K562 (cell line): Measurements from ENCODE around the gene CD47. TPM values are rescaled to one million over a fixed set of nuclear protein-coding genes. Genes with fewer than 3 reads are reported as not detected.

Experiments
- CAMTA2 ChIP-seq: fragments of 250-450 bp; sonication (Bioruptor Pico); conservative IDR thresholded peaks from 2 replicates; pipeline ENCODE4 v1.5.1; 2022
- FOXK2 ChIP-seq, 2 experiments: fragments of 450-650 bp; IDR thresholded peaks in 1 of 2; conservative IDR thresholded peaks in 1 of 2; 2 replicates each; pipeline ENCODE4 v1.6.1; 2016; ENCODE audit warnings: low read depth in 2 of 2, mild to moderate bottlenecking in 1 of 2
- GABPB2 ChIP-seq: fragments of 250-450 bp; sonication (Bioruptor Pico); conservative IDR thresholded peaks from 2 replicates; pipeline ENCODE4 v1.5.1; 2021; ENCODE audit warnings: mild to moderate bottlenecking
- KDM4B ChIP-seq, 2 experiments: fragments of 450-650 bp in 1 of 2; sonication (generic) in 1 of 2; IDR thresholded peaks; 2 replicates each; pipeline ENCODE4 v1.6.1; 2016 to 2017; ENCODE audit warnings: borderline replicate concordance in 2 of 2, antibody characterized with exemption in 1 of 2, low read depth in 1 of 2, mild to moderate bottlenecking in 1 of 2
- PBX2 ChIP-seq, 2 experiments: IDR thresholded peaks in 1 of 2; conservative IDR thresholded peaks in 1 of 2; 2 replicates each; pipeline ENCODE4 v1.6.1; 2016; ENCODE audit warnings: low read depth in 2 of 2, mild to moderate bottlenecking in 1 of 2, missing compliant biosample characterization in 1 of 2, missing genetic modification characterization in 1 of 2, moderate library complexity in 1 of 2
- POU5F1 ChIP-seq: fragments of 150-350 bp; IDR thresholded peaks from 2 replicates; pipeline ENCODE4 v1.6.1; 2014; ENCODE audit warnings: borderline replicate concordance, low read length, low read depth, mild to moderate bottlenecking; ENCODE audit not compliant: partially characterized antibody
- REST ChIP-seq, 2 experiments: fragments of 450-650 bp; formaldehyde crosslinking in 1 of 2; IDR thresholded peaks; 2 replicates each; pipeline versions ENCODE4 v1.4.0 to v1.6.1; 2014 to 2020; ENCODE audit warnings: mild to moderate bottlenecking in 2 of 2, borderline replicate concordance in 1 of 2, low read depth in 1 of 2
- SP2 ChIP-seq: IDR thresholded peaks from 2 replicates; pipeline ENCODE4 v1.6.1; 2011; ENCODE audit warnings: mild to moderate bottlenecking, low read depth, low read length, moderate library complexity; ENCODE audit not compliant: poor library complexity, severe bottlenecking; ENCODE audit errors: extremely low read depth
- ZBTB1 ChIP-seq: sonication (generic); formaldehyde crosslinking; IDR thresholded peaks from 2 replicates; pipeline ENCODE4 v1.8.1; 2023; ENCODE audit warnings: missing genetic modification reagents, low read depth, mild to moderate bottlenecking, borderline replicate concordance
- ZBTB2 ChIP-seq: fragments of 450-650 bp; IDR thresholded peaks from 2 replicates; pipeline ENCODE4 v1.6.1; 2016; ENCODE audit warnings: antibody characterized with exemption
- ZNF197 ChIP-seq: fragments of 200-800 bp; sonication (Bioruptor generic); IDR thresholded peaks from 2 replicates; pipeline ENCODE4 v1.6.1; 2016; ENCODE audit warnings: low read depth, missing genetic modification characterization, missing compliant biosample characterization
- ZNF511 ChIP-seq: sonication (generic); formaldehyde crosslinking; IDR thresholded peaks from 2 replicates; pipeline ENCODE4 v1.8.0; 2022; ENCODE audit warnings: mild to moderate bottlenecking, missing genetic modification reagents
- polyA plus RNA-seq, 8 experiments: library from polyadenylated mRNA; depleted of rRNA in 4 of 8; stranded (reverse) in 5 of 8; unstranded in 3 of 8; fragments of >200 nt; fragmentation: Nextera tagmentation in 2 of 8; fragmentation: Illumina TruSeq in 1 of 8; extraction: Ambion mirVana in 2 of 8; extraction: Trizol in 1 of 8; gene quantifications; 2 replicates each; pipeline versions ENCODE4 v1.2.1 to v1.2.3, GENCODE V29; 2011 to 2014; ENCODE audit warnings: inconsistent platforms in 1 of 8, missing spikeins in 1 of 8
- total RNA-seq, 7 experiments: library from RNA; depleted of rRNA in 6 of 7; stranded (reverse); fragments of >200 nt in 6 of 7; fragmentation: Illumina TruSeq in 2 of 7; extraction: Trizol in 2 of 7; gene quantifications; 2 replicates each; pipeline versions ENCODE4 v1.2.1 to v1.2.3, GENCODE V29; 2011 to 2021; ENCODE audit warnings: low replicate concordance in 1 of 7

CD47 gene
- total and polyA plus RNA-seq, 9 of the 15 experiments (the other 6 are each of a cell fraction or from before 2014, with no cell fraction given): 10.2 to 62.6 (median 36.3) TPM

- no peak for TF ChIP-seq SP2
- no peak for TF ChIP-seq REST (IDR thresholded peaks at IDR 0.05; ENCODE audit: borderline replicate concordance)
- no peak for TF ChIP-seq REST (CRISPR knock-in tag; IDR thresholded peaks at IDR 0.05; ENCODE audit: low read depth)
- TF ChIP-seq ZNF511: no peak
- TF ChIP-seq PBX2 (CRISPR knock-in tag; IDR thresholded peaks at IDR 0.05; ENCODE audit: low read depth): no peak
- TF ChIP-seq PBX2 (tag; conservative IDR thresholded peaks at IDR 0.05; ENCODE audit: low read depth): 0 out of 2 replicates have a peak, but pooled peaks have one; percentile 47
- TF ChIP-seq ZNF197 (CRISPR knock-in tag): no peak
- TF ChIP-seq ZBTB2: no peak
- no peak for TF ChIP-seq KDM4B (IDR thresholded peaks at IDR 0.05; ENCODE audit: borderline replicate concordance in 2 of 2, low read depth in 1 of 2)
- TF ChIP-seq POU5F1: no peak
- TF ChIP-seq CAMTA2 (CRISPR knock-in tag): no peak
- TF ChIP-seq GABPB2 (CRISPR knock-in tag): no peak
- peak; percentile 37 to 41; a peak in 1 of 4 replicates for TF ChIP-seq FOXK2 (conservative IDR thresholded peaks at IDR 0.05 in 1 of 2, IDR thresholded peaks at IDR 0.05 in 1 of 2; ENCODE audit: low read depth in 2 of 2)
- 0 out of 2 replicates have a peak, but pooled peaks have one; percentile 52 for TF ChIP-seq ZBTB1 (CRISPR knock-in tag)
These were observed 9.0 kb upstream of the CD47 start (continued) for GRCh38 chr3:108099679-108100428.
